Ishikawa (cell line): Measurements from ENCODE around the gene MGLL.

ENCODE experiments used
- CEBPB ChIP-seq: IDR thresholded peaks from 2 replicates; pipeline ENCODE4 v1.6.1; 2012
- CREB1 ChIP-seq: IDR thresholded peaks from 2 replicates; pipeline ENCODE4 v1.6.1; 2012; ENCODE audit warnings: low read depth
- EGR1 ChIP-seq: IDR thresholded peaks from 2 replicates; pipeline ENCODE4 v1.6.1; 2012
- EP300 ChIP-seq: IDR thresholded peaks from 2 replicates; pipeline ENCODE4 v1.6.1; 2012; ENCODE audit warnings: borderline replicate concordance
- FOXM1 ChIP-seq: IDR thresholded peaks from 2 replicates; pipeline ENCODE4 v1.6.1; 2012; ENCODE audit warnings: low read depth, borderline replicate concordance
- NFIC ChIP-seq: IDR thresholded peaks from 2 replicates; pipeline ENCODE4 v1.6.1; 2012
- RAD21 ChIP-seq: IDR thresholded peaks from 2 replicates; pipeline ENCODE4 v1.6.1; 2012; ENCODE audit warnings: low read depth
- TAF1 ChIP-seq: IDR thresholded peaks from 2 replicates; pipeline ENCODE4 v1.6.1; 2012; ENCODE audit warnings: low read depth, mild to moderate bottlenecking
- TCF12 ChIP-seq: IDR thresholded peaks from 2 replicates; pipeline ENCODE4 v1.6.1; 2012; ENCODE audit warnings: low read depth
- TEAD4 ChIP-seq: IDR thresholded peaks from 2 replicates; pipeline ENCODE4 v1.6.1; 2012
- YY1 ChIP-seq: IDR thresholded peaks from 2 replicates; pipeline ENCODE4 v1.6.1; 2012; ENCODE audit warnings: low read depth
- ZBTB7A ChIP-seq: IDR thresholded peaks from 2 replicates; pipeline ENCODE4 v1.6.1; 2012; ENCODE audit warnings: low read depth
- TF ChIP-seq, protein P1 (sequence below): IDR thresholded peaks from 2 replicates; pipeline ENCODE4 v1.6.1; 2012
- TF ChIP-seq, protein P2 (sequence below): IDR thresholded peaks from 2 replicates; pipeline ENCODE4 v1.6.1; 2012
- TF ChIP-seq, protein P3 (sequence below): IDR thresholded peaks from 2 replicates; pipeline ENCODE4 v1.6.1; 2012; ENCODE audit warnings: low read depth, mild to moderate bottlenecking

MGLL gene

DNA sequence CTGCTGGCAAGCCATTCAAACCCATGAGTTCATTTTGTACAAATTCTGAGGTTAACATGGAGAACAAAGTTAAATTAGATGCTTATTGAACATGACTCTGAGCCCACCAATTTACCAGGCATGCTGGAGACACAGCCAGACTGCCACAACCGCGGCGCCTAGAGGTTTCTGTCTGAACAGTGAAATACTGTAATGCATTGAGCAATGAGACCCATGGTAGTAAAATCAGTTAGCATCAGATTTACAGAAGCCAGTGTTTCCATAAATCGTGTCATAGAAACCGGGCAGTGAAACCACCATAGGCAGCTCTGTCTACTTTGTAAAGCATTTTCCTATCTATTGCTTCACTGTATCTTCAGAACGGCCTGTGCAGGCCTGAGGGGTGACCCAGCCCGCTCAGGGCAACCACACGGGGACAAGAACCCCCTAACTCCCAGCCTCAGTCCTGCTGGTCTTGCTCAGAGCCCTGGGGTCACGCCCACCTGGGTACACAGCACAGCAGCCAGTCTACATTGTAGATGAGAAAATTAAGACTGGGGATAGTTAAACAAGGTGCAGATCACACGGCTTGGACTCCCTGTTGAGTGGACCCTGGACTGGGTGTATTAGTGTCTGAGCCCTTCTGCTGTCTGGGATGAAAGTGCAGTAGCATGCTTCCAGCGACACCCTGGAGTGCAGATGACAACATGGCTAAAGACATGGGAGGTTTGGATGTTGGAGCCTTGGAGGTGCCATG, 44.2 kb downstream of the MGLL start:
- TF ChIP-seq ZBTB7A, result no peak
- TF ChIP-seq CEBPB, result no peak
- no peak for TF ChIP-seq EP300
- TF ChIP-seq NFIC, result no peak
- TF ChIP-seq TEAD4, result no peak
- TF ChIP-seq, protein P1, sequence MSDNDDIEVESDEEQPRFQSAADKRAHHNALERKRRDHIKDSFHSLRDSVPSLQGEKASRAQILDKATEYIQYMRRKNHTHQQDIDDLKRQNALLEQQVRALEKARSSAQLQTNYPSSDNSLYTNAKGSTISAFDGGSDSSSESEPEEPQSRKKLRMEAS, result no peak
- no peak for TF ChIP-seq YY1
- TF ChIP-seq, protein P2, sequence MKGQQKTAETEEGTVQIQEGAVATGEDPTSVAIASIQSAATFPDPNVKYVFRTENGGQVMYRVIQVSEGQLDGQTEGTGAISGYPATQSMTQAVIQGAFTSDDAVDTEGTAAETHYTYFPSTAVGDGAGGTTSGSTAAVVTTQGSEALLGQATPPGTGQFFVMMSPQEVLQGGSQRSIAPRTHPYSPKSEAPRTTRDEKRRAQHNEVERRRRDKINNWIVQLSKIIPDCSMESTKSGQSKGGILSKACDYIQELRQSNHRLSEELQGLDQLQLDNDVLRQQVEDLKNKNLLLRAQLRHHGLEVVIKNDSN, result no peak
- no peak for TF ChIP-seq TCF12
- no peak for TF ChIP-seq EGR1
- no peak for TF ChIP-seq RAD21
- TF ChIP-seq, protein P3, sequence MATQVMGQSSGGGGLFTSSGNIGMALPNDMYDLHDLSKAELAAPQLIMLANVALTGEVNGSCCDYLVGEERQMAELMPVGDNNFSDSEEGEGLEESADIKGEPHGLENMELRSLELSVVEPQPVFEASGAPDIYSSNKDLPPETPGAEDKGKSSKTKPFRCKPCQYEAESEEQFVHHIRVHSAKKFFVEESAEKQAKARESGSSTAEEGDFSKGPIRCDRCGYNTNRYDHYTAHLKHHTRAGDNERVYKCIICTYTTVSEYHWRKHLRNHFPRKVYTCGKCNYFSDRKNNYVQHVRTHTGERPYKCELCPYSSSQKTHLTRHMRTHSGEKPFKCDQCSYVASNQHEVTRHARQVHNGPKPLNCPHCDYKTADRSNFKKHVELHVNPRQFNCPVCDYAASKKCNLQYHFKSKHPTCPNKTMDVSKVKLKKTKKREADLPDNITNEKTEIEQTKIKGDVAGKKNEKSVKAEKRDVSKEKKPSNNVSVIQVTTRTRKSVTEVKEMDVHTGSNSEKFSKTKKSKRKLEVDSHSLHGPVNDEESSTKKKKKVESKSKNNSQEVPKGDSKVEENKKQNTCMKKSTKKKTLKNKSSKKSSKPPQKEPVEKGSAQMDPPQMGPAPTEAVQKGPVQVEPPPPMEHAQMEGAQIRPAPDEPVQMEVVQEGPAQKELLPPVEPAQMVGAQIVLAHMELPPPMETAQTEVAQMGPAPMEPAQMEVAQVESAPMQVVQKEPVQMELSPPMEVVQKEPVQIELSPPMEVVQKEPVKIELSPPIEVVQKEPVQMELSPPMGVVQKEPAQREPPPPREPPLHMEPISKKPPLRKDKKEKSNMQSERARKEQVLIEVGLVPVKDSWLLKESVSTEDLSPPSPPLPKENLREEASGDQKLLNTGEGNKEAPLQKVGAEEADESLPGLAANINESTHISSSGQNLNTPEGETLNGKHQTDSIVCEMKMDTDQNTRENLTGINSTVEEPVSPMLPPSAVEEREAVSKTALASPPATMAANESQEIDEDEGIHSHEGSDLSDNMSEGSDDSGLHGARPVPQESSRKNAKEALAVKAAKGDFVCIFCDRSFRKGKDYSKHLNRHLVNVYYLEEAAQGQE, result no peak
- no peak for TF ChIP-seq FOXM1
- TF ChIP-seq TAF1, result no peak
- TF ChIP-seq CREB1, result no peak

DNA sequence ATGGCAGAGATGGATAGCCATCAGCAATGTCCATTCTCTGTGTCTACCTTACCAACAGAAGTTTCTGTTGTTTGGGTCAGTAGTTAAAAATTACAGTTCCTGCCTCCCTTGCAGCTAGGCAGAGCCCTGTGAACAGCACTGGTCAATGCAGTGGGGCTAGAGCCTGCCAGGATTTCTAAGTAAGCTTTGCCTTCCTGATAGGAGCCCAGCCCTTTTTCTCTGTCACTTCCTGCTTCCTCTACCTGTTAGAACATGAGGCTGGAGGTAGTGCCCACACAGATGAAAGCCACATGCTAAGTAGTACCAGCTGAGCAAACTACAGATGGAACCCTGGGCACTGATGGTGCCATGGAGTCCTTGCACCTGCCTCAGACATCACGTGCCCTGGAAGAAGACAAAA, 45.0 kb downstream of the MGLL start:
- TF ChIP-seq YY1 (no peak), EGR1 (no peak), FOXM1 (no peak), CREB1 (no peak), NFIC (no peak), ZBTB7A (no peak), TCF12 (no peak), RAD21 (no peak), CEBPB (no peak), TEAD4 (no peak), TAF1 (no peak), EP300 (no peak)
- TF ChIP-seq, protein P3, result no peak
- TF ChIP-seq, protein P1, result no peak
- TF ChIP-seq, protein P2, result no peak

DNA sequence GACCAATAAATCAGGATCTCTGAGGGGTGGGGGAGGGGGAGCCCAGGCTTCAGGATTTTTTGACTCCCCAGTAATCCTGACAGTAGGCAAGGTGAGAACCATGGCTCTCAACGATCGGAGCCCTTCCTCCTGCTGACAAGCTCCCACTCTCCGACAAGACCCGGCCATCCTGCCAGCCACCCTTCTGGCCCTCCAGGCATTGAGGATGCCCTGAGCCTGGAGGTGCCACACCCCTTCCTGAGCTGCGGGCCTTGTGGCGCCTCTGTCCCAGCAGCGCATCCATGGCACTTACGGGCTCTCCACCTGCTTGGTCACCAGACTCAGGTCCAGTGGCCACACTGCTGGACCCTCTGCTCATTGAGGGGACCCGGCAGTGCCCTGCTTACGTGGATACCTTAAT, 46.0 kb downstream of the MGLL start:
- TF ChIP-seq CEBPB (no peak), EGR1 (no peak), YY1 (no peak), TCF12 (no peak), FOXM1 (no peak), EP300 (no peak), ZBTB7A (no peak)
- TF ChIP-seq, protein P1, result no peak
- TF ChIP-seq, protein P3, result no peak

DNA sequence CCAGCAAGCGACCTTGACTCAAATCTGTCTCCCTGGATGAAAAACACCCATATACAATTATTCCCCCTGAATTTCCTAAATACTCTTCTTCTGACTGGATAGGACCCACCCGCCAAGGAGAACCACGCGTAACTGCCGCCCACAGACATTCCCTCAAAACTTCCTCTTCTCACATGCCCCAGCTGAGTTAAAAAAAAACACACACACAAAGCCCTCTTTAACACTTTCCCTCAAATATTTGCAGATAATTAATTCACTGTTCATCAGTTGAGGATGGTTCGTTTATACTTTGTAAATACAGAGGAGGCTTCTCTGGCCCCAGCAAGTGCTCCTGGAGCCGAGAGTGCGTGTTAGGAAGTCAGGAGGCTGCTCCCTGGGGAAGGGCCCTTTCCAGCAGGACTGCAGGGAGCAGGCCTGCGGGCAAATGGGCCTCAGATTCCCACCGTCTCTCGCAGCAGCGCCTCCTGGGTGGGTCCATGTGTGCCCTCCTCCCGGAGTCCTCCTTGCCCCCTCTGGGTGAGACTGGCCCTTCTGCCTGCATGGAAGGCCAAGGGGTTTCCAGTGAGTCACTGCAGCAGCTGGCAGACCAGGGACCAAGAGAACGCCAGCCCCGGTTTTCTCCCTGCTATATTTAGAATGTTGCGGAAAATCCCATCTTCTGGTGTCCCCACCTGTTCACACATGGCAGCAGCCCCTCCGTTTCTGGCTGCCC, 46.8 kb downstream of the MGLL start:
- TF ChIP-seq CREB1 (no peak), TAF1 (no peak), TEAD4 (no peak), CEBPB (no peak), TCF12 (no peak), EP300 (no peak), NFIC (no peak), RAD21 (no peak), ZBTB7A (no peak), EGR1 (no peak)
- TF ChIP-seq, protein P3, result no peak
- TF ChIP-seq, protein P2, result no peak
- TF ChIP-seq, protein P1, result no peak
